ENCODE measurements around the gene TXNRD2. TPM values are rescaled to one million over a fixed set of nuclear protein-coding genes. Genes with fewer than 3 reads are reported as not detected.
"Not testable (repeated sequence)": the region's sequence is repeated elsewhere in the genome, so short reads cannot be mapped to it uniquely, and the experiment has no call there.

The TXNRD2 gene
- total and polyA plus RNA-seq, 5 donors = 18.7 to 32.9 (median 26.6) TPM

- ATAC-seq (no peak), DNase-seq (no peak)
- peaks cover 2% of the 10 kb centered on the region for H3K4me1 ChIP-seq (ENCODE audit: control insufficient read depth, insufficient read depth, low read length)
- H3K9me3 ChIP-seq (ENCODE audit: control insufficient read depth, low read length) = no peaks in the 10 kb centered on the region
- 83% methylated on average over 4 of the region's 4 CpGs for WGBS
- H3K27ac ChIP-seq (ENCODE audit: low read length) = no peak overlapping the region
- H3K4me3 ChIP-seq (ENCODE audit: low read length) = no peak overlapping the region
- H3K27me3 ChIP-seq (ENCODE audit: control insufficient read depth, insufficient read depth) = no peaks in the 10 kb centered on the region
- intact Hi-C loops (cut with DNase I) = no loop called here
Measured at GRCh38 chr22:19840059-19840458, 101.6 kb downstream of the TXNRD2 start.

GRCh38 chr22:19837915-19838314 lies 103.7 kb downstream of the TXNRD2 start:
- intact Hi-C loops (cut with DNase I) = no loop called here
- ATAC-seq (no peak), DNase-seq (no peak)
- no peaks in the 10 kb centered on the region for H3K27me3 ChIP-seq (ENCODE audit: control insufficient read depth, insufficient read depth)
- H3K4me3 ChIP-seq (ENCODE audit: low read length) = no peak overlapping the region
- H3K4me1 ChIP-seq (ENCODE audit: control insufficient read depth, insufficient read depth, low read length) = no peaks in the 10 kb centered on the region
- no peaks in the 10 kb centered on the region for H3K9me3 ChIP-seq (ENCODE audit: control insufficient read depth, low read length)
- no peak overlapping the region for H3K27ac ChIP-seq (ENCODE audit: low read length)
- WGBS = 92% methylated on average over 6 of the region's 6 CpGs

DNA sequence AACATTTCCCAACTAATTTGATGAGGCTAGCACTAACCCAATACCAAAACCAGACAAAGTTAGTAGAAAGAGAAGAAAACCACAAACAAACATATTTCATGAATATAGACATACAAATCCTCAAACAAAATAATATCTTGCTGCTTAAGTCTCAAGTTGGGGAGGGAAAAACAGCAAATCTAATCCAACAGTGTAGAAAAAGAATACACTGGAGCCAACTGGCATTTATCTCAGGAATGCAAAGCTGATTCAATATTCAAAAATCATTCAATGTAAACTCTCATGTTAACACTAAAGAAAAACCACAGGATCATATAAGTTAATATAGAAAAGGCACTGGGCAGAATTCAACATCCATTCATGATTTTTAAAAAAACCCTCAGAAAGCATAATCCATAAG lies 105.1 kb downstream of the TXNRD2 start:
- no peaks in the 10 kb centered on the region for H3K9me3 ChIP-seq (ENCODE audit: control insufficient read depth, low read length)
- no peak for DNase-seq
- intact Hi-C loops (cut with DNase I) = no loop called here
- H3K4me3 ChIP-seq (ENCODE audit: low read length) = no peak overlapping the region
- no peak overlapping the region for H3K27ac ChIP-seq (ENCODE audit: low read length)
- no peak for ATAC-seq
- H3K27me3 ChIP-seq (ENCODE audit: control insufficient read depth, insufficient read depth) = no peaks in the 10 kb centered on the region
- no peaks in the 10 kb centered on the region for H3K4me1 ChIP-seq (ENCODE audit: control insufficient read depth, insufficient read depth, low read length)

- H3K27ac ChIP-seq (ENCODE audit: low read length) = no peak overlapping the region
- H3K4me1 ChIP-seq (ENCODE audit: control insufficient read depth, insufficient read depth, low read length) = no peaks in the 10 kb centered on the region
- no peak for ATAC-seq
- intact Hi-C loops (cut with DNase I) = no loop called here
- H3K4me3 ChIP-seq (ENCODE audit: low read length) = no peak overlapping the region
- no peaks in the 10 kb centered on the region for H3K9me3 ChIP-seq (ENCODE audit: control insufficient read depth, low read length)
- no peaks in the 10 kb centered on the region for H3K27me3 ChIP-seq (ENCODE audit: control insufficient read depth, insufficient read depth)
- no peak for DNase-seq
Measured at GRCh38 chr22:19834599-19834998, 107.0 kb downstream of the TXNRD2 start.

GRCh38 chr22:19833327-19833726 lies 108.3 kb downstream of the TXNRD2 start:
- H3K9me3 ChIP-seq (ENCODE audit: control insufficient read depth, low read length); intact Hi-C loops (cut with DNase I); H3K4me1 ChIP-seq (ENCODE audit: control insufficient read depth, insufficient read depth, low read length); H3K4me3 ChIP-seq (ENCODE audit: low read length); DNase-seq; H3K27me3 ChIP-seq (ENCODE audit: control insufficient read depth, insufficient read depth); ATAC-seq; H3K27ac ChIP-seq (ENCODE audit: low read length): not testable (repeated sequence)
- 96% methylated on average over 9 of the region's 9 CpGs for WGBS

- intact Hi-C loops (cut with DNase I) = no loop called here
- Histone ChIP-seq H3K27me3 (ENCODE audit: control insufficient read depth, insufficient read depth) (no peaks in the 10 kb centered on the region), H3K4me1 (ENCODE audit: control insufficient read depth, insufficient read depth, low read length) (no peaks in the 10 kb centered on the region), H3K4me3 (ENCODE audit: low read length) (no peak overlapping the region), H3K9me3 (ENCODE audit: control insufficient read depth, low read length) (no peaks in the 10 kb centered on the region), H3K27ac (ENCODE audit: low read length) (no peak overlapping the region)
- no peak for DNase-seq
- no peak for ATAC-seq
- 81% methylated on average over 7 of the region's 7 CpGs for WGBS
Measured at GRCh38 chr22:19832476-19833108, 109.0 kb downstream of the TXNRD2 start.

DNA sequence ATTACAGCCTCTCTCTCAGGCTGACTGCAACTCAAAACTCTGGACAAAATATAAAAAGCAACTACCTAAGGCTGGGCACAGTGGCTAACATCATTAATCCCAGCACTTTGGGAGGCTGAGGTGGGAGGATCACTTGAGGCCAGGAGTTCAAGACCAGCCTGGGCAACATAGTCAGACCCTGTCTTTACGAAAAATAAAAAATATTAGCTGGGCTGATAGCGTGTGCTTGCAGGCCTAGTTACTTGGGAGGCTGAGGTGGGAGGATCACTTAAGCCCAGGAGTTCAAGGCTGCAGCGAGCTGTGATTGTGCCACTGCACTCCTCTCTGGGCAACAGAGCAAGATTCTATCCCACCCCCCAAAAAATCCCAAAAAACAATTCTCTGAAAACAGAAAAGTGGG lies 109.6 kb downstream of the TXNRD2 start:
- not testable (repeated sequence) for DNase-seq

DNA sequence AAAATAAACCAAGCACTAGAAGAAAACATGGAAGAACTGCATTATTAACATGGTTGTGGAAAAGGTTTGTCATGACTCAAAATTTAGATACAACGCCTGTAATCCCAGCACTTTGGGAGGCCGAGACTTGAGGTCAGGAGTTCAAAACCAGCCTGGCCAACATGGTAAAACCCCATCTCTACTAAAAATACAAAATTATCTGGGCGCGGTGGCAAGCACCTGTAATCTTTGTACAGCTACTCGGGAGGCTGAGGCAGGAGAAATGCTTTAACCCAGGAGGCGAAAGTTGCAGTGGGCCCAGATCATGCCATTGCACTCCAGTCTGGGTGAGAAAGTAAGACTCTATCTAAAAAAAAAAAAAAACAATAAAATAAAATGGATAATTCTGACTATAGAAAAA lies 110.6 kb downstream of the TXNRD2 start:
- Histone ChIP-seq H3K9me3 (ENCODE audit: control insufficient read depth, low read length) (no peaks in the 10 kb centered on the region), H3K4me3 (ENCODE audit: low read length) (no peak overlapping the region), H3K27me3 (ENCODE audit: control insufficient read depth, insufficient read depth) (no peaks in the 10 kb centered on the region), H3K27ac (ENCODE audit: low read length) (no peak overlapping the region), H3K4me1 (ENCODE audit: control insufficient read depth, insufficient read depth, low read length) (no peaks in the 10 kb centered on the region)
- intact Hi-C loops (cut with DNase I) = no loop called here
- ATAC-seq (no peak), DNase-seq (no peak)
- 96% methylated on average over 6 of the region's 6 CpGs for WGBS

More for the DNA sequence above, 109.6 kb downstream of the TXNRD2 start:
- H3K27me3 ChIP-seq (ENCODE audit: control insufficient read depth, insufficient read depth); intact Hi-C loops (cut with DNase I); H3K27ac ChIP-seq (ENCODE audit: low read length); H3K4me1 ChIP-seq (ENCODE audit: control insufficient read depth, insufficient read depth, low read length); H3K4me3 ChIP-seq (ENCODE audit: low read length); H3K9me3 ChIP-seq (ENCODE audit: control insufficient read depth, low read length); ATAC-seq: not testable (repeated sequence)
- WGBS = 96% methylated on average over 3 of the region's 3 CpGs

GRCh38 chr22:19828035-19828401 lies 113.6 kb downstream of the TXNRD2 start:
- Histone ChIP-seq H3K27me3 (ENCODE audit: control insufficient read depth, insufficient read depth) (no peaks in the 10 kb centered on the region), H3K9me3 (ENCODE audit: control insufficient read depth, low read length) (no peaks in the 10 kb centered on the region), H3K4me1 (ENCODE audit: control insufficient read depth, insufficient read depth, low read length) (no peaks in the 10 kb centered on the region), H3K4me3 (ENCODE audit: low read length) (no peak overlapping the region), H3K27ac (ENCODE audit: low read length) (no peak overlapping the region)
- ATAC-seq = no peak
- intact Hi-C loops (cut with DNase I) = no loop called here
- DNase-seq = no peak
- WGBS = 88% methylated on average over 2 of the region's 2 CpGs

DNA sequence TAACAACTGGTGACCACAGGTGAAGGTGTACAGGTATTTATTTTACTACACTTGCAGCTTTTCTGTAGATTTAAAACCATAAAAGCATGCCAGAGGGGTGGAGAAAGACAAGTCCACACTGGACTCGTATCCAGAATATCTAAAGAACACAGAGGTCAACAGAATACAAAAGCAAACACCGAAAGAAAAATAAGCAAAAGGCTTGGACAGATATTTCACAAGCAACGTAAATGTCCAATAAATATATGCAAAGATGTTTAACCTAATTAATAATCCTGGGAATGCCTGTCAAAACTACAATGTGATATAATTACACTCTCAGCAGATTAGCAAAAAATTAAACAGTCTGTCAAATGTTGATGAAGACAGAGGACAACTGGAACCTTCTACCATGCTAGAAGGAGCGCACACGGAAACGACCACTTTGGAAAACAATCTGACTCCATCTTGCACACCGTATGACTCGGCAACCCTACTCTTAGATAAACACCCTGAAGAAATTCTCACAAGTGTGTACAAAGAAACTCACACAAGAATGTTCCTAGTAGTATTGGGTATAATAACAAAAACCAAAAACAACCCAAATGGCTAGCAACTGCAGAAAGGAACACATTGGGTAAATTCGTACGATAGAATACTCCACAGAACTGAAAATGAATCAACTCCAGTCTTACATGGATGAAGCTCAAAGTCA lies 114.1 kb downstream of the TXNRD2 start:
- H3K4me3 ChIP-seq (ENCODE audit: low read length) = no peak overlapping the region
- H3K27me3 ChIP-seq (ENCODE audit: control insufficient read depth, insufficient read depth) = no peaks in the 10 kb centered on the region
- no peak for ATAC-seq
- 86% methylated on average over 10 of the region's 10 CpGs for WGBS
- H3K4me1 ChIP-seq (ENCODE audit: control insufficient read depth, insufficient read depth, low read length) = no peaks in the 10 kb centered on the region
- intact Hi-C loops (cut with DNase I) = no loop called here
- no peak for DNase-seq
- no peaks in the 10 kb centered on the region for H3K9me3 ChIP-seq (ENCODE audit: control insufficient read depth, low read length)
- no peak overlapping the region for H3K27ac ChIP-seq (ENCODE audit: low read length)

DNA sequence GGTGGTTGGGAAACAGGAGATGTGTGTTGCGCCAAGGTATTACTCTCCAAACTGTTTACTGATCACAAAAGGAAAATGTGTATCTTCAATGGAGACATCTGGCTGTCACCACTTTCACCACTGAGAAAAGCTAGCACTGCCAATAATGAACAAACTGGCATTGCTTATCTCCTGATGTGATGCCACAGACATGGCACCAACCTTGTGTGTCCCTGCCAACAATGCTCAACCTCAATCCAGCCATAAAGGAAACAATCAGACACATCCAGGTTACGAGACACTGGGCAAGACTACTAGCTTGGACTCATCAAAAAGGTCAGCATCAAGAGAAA lies 115.0 kb downstream of the TXNRD2 start:
- ATAC-seq (no peak), DNase-seq (no peak)
- Histone ChIP-seq H3K9me3 (ENCODE audit: control insufficient read depth, low read length) (no peaks in the 10 kb centered on the region), H3K4me1 (ENCODE audit: control insufficient read depth, insufficient read depth, low read length) (no peaks in the 10 kb centered on the region), H3K27me3 (ENCODE audit: control insufficient read depth, insufficient read depth) (no peaks in the 10 kb centered on the region), H3K27ac (ENCODE audit: low read length) (no peak overlapping the region), H3K4me3 (ENCODE audit: low read length) (no peak overlapping the region)
- 84% methylated on average over 2 of the region's 2 CpGs for WGBS
- intact Hi-C loops (cut with DNase I) = no loop called here

Data from right cardiac atrium (tissue), 5 donors.